Fibroblast of peridontal ligament (primary cell): ENCODE data around the gene OR11L1.

Source experiments
- DNase-seq: peaks from one replicate; pipeline ENCODE4 v3.0.0-alpha.2; 2010; ENCODE audit errors: extremely low read depth

The OR11L1 gene, protein sequence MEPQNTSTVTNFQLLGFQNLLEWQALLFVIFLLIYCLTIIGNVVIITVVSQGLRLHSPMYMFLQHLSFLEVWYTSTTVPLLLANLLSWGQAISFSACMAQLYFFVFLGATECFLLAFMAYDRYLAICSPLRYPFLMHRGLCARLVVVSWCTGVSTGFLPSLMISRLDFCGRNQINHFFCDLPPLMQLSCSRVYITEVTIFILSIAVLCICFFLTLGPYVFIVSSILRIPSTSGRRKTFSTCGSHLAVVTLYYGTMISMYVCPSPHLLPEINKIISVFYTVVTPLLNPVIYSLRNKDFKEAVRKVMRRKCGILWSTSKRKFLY

DNA sequence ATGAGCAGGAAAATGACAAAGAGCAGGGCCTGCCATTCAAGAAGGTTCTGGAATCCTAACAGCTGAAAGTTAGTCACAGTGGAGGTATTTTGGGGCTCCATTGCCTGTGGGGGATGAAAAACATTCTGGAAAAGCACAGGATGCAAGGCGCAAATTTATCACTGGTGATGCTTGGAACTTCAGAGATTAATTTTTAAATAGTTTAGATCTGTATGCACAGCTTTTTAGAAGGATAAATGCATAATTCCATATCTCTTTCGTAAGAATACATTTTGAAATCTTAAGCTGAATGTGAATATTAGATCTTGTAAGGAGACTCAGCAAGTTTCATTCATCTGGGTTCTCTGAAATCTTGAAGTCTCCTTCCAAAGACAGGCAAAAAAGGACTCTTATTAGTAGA is at the start of gene OR11L1:
OR11L1 (minus strand) TSS at position 101 of the 400 bp plus-strand sequence; CDS start at position 101, 0 bp downstream.
- no peak for DNase-seq

DNA sequence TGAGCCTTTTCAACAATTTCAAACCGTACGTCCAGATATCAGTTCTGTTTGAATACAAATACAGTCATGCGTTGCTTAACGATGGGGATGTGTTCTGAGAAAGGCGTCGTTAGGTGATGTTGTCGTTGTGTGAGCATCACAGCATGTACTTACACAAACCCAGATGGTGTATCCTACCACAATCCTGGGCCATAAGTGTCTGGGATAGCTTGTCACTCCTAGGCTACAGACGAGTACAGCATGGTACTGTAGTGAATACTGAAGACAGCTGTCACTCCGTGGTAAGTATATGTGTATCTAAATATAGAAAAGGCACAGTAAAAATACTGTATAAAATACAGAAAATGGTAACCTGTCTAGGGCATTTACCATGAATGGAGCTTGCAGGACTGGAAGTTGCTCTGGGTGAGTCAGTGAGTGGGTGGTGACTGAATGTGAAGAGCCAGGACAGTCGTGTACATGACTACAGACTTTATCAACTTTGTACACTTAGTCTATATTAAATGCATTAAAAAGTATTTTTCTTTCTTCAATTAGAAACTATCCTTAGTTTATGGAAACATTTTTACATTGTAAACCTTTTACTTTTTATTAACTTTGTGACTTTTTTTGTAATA is 43.2 kb upstream of the OR11L1 start:
- DNase-seq: no peak

DNA sequence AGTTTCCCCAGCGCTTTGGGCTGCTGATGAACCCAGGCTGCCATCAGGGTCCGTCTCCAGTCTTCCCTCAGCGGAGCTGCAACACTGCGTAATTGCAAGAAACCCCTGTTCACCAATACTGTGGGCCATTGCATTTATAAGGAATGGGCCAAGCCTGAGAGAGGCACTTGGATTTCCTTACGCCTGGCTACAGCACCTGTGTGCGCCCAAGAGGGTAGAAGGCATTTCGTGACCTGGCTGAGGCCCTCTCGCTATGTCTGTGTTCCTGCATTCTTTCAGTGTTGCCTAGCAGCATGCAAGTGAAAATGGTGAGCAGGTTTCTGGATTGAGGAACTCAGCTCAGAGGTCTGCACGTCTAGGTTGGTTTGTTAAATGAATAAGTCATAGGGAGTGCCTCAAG is 41.6 kb upstream of the OR11L1 start:
- no peak for DNase-seq

DNA sequence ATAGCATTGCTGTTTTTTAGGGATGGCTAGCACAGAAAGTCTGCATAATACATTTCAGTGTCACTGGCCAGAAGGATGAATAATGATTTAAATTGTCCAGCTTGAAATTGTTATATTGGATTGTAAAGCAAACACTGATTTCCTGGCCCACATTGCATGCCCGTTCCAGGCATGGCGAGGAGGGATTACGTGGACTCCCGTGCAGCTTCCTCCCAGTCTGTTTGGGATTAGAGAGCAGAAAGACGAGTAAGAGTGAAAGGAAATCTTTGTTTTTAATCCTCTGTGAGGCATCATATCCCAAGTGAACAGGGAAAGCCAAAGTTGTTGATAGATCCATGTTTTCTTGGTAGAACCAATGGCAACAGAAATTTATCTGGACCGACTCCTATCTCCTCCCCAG is 23.7 kb upstream of the OR11L1 start:
- DNase-seq: no peak

DNA sequence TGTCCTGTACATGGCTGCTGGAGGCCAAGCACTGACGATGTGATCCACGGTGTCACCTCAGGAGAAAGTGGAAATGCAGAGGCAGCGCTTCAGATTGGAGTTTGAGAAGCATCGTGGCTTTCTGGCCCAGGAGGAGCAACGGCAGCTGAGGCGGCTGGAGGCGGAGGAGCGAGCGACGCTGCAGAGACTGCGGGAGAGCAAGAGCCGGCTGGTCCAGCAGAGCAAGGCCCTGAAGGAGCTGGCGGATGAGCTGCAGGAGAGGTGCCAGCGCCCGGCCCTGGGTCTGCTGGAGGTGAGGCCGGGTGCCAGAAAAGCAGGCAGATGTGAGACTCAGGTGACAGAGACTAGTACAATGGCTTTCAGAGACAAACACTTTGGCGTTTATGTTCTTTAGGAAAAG is 22.9 kb upstream of the OR11L1 start:
- no peak for DNase-seq

DNA sequence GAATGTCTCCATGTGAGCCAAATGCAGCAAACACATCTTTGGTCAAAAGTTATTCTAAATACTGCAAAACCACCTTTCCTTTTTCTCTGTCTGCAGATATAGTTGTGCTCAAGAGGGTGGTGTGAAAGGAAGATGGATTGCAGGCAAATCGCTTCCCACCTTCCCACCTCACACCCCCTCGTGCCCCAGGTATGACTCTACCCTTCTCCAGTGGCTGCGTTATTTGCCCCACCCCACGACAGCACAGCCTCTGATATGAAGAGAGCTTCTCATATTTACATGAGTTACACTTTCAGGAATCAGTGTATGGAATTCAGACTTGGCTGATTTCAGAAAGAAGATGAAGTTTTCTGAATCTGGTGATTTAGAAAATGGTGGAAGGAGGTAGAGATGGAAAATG is 21.1 kb upstream of the OR11L1 start:
- DNase-seq: no peak

DNA sequence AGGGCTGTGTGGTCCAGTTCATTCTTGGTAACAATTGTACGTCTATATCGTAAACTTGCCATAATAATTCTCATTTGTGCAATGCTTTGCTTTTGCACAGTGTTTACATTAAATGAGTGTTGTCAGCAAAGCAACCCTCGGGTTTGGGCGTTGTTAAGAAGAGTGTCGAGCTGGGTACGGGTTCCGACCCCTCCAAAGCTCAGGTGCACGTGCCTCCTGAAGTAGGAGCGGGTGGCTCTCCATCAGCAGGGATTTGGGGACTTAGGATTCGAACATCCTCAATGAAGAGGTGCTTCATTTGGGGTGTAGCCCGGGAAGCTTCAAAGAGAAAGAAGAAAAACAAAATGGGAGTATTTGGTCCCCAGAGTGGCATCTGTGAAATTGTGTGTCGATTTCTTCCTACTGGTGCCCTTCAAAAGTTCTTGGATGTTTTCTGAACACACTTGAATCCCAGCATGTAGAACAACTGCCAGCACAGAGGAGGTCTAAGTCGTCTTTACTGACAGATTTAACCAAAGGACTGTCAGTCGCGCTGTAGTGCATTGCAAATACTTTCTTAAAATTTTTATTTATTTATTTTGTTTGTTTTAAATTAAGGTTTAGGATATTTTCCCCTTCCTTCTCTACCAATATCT is 16.4 kb upstream of the OR11L1 start:
- no peak for DNase-seq

DNA sequence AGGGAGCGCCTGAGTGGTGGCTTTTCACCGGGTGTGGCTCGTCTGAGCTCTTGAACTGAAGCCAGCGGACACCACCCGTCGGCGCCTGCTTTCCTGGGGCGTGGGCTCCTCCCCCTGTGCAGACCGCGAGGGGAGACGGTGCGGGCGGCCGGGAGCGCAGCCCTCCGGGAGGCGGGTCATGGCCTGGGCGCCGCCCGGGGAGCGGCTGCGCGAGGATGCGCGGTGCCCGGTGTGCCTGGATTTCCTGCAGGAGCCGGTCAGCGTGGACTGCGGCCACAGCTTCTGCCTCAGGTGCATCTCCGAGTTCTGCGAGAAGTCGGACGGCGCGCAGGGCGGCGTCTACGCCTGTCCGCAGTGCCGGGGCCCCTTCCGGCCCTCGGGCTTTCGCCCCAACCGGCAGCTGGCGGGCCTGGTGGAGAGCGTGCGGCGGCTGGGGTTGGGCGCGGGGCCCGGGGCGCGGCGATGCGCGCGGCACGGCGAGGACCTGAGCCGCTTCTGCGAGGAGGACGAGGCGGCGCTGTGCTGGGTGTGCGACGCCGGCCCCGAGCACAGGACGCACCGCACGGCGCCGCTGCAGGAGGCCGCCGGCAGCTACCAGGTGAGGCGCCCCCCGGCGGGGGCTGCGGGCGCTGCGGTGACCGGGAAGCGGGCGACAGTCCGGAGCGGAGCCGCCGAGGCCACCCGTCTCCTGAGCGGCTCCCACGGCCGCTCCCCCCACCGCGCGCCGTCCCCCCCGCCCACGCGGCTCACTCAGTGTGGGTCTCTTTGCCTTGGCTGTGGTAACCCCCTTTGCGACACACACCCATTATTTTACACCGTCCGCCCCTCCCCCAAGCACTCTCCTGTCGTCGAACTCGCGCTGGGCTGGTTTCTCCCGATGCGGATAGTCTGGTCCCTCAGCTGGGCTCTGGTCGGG is 15.6 kb upstream of the OR11L1 start, which contains the start of gene TRIM58:
TRIM58 (plus strand) TSS at position 119 of the 916 bp plus-strand sequence; CDS start at position 179, 60 bp downstream.
- DNase-seq: no peak

DNA sequence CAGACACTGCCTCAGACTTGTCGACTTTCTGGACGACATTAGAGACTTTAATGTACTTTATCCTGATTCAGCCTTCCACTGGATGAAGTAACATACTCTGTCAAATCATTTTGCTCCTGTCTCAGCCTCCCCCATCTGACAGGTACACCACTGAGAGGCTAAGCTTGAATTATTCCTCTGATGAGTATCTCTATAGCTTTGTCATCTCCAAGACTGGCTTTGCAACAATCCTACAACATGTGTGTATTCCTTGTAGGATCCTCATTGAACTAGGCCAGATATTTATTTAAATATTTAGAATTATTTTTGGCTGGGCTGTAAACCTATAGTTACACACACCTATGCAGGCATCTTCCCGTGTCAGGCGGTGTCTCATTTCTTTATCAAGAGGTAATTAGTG is 14.2 kb upstream of the OR11L1 start:
- DNase-seq: no peak

DNA sequence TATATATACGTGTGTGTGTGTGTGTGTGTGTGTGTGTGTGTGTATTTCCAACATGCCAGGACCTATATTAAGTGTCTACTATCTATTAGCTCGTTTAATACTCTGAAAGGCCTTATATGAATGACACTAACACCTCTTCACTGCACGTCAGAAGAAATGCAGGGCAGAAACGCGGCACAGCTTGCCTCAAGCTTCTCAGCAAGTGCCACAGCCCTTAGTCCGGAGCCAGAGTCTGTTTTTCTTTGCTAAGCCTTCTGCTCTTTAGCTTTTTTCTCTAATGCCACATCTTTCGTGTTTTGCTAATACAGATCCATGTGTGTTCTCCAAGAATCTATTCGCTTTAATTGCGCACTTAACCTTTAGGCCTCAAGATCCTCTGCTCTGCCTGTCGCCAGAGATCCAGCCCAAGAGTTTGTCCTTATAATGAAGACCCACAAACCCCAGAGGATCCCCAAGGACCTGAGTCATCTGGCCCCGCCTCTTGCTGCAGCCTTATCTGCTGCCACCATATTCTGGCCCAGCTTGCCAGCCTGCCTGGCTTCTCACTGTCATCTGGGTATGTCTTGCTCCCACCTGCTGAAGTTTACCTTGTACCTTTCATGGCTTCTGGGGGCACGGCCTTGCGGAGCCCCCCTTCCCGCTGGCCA is 13.3 kb upstream of the OR11L1 start:
- no peak for DNase-seq

DNA sequence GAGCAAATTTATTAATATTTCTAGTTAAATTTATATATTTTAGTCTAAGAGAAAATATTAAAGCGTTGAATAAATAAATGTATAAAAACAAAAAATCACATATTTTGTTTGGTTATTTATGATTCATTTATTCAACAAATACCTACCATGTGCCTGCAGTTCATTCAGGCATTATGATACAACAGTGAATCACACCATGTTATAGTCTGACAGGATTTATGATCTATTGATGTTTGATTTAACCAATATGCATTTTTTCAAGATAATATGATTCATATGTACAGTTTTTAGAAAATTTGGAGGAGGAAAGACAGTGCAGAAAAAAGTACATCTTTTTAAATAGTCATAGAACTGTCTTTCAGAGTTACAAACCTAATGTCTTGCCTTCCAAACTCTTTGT is 7.9 kb upstream of the OR11L1 start:
- no peak for DNase-seq

DNA sequence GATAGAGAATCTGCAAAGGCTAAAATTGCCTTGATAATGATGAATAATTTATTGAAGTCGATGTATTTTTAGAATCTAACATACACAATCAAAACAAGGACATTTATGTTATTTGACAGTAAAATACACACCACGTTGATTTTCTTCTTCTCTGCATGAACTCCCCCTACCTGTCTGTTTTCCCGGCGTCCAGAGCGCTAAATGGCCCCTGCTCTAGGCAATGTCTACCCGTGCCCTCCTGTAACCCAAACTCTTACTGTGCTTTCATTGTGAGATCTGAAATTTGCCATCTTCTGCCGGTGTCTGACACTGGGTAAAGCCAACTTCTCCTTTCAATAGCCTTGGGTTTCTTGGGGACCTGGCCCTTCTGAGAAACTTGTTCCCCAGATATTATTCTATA is 6.7 kb upstream of the OR11L1 start:
- no peak for DNase-seq

DNA sequence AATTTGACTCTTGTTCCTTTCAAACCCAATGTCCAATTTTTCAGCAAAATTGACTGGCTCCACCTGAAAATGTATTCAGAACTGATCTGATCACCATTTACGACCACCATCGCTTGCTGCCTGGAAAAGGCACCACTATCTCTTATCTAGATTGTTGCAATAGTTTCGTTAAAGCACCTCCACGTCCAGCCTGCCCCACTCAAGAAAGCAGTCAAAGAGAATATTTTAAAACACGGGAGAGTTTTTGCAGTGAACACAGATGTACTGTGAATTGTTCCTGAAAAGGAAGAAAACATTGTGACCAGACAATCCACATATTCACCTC is 4.0 kb upstream of the OR11L1 start:
- no peak for DNase-seq

DNA sequence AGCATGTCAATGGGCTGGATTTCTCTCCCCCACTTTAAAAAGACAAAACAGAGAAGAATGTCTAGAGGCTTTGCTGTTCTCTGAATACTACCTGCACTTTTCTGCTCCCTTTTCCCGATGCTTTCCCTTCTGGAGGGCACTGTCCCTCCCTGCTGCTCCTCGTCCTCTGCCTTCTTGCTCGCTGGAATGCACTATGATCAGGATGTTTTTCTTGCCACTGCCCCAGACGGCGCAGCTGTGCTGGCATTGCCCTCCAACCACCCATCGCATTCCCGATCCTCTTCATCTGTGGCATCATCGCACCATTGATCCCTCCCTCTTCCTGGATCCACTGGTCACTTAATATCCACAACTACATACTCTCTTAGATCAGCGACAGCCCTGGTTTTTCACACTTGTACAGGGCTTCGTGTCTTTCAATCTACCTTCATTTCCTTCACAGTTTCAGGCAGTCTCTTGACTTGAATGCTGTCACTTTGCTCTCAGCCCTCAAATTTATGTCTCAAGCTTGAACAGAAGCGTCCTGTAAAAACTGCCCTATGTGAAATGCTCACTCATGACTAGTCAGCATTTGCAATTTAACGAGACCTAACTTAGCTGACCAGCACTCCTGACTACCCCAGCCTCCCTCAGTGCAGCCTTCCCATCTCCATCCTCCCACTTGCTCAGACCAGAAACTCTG is 3.5 kb upstream of the OR11L1 start:
- no peak for DNase-seq

DNA sequence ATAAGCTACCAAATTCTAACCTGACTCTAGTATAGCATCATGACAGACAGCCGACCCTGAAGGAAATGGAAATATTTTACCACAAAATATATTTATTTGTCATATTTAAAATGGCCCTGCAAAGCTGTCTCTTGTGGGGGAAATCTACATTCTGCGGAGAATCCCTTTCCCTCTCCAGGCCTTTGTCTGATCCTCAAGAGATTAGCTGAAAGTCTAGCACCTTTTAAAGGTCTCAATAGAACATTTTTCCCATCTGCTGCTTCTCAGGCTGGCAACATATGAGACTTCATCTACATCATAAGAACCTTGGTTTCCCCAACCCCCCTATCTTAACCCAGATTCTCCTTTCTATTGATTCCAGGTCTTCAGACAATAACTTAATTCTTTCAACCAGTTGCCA is 1.7 kb upstream of the OR11L1 start:
- no peak for DNase-seq

DNA sequence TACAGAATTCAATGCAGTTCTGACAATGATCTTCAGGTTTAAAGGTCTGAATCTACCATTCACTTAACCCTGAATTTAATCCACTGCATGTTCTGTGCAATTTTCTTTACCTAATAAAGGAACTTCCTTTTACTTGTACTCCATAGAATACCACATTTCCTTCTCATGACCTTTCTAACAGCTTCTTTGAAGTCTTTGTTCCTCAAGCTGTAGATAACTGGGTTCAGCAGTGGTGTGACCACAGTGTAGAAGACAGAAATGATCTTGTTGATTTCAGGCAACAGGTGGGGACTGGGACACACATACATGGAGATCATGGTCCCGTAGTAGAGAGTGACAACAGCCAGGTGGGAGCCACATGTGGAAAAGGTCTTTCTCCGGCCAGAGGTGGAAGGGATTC is 878 bp downstream of the OR11L1 start:
- no peak for DNase-seq

DNA sequence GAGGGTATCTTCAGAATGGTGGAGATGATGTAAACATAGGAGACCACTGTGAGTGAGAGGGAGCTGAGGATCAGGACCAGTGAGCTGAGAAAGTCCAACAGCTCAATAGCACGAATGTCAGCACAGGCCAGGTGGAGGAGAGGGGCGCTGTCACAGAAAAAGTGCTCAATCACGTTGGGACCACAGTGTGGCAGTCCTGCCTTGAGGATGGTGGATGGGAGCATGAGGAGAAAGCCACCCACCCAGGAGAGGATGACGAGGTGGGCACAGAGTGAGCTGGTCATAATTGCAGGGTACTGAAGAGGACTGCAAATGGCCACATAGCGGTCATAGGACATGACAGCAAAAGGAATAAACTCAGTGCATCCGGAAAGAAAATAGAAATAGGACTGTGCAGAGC is 8.1 kb downstream of the OR11L1 start:
- DNase-seq: no peak

DNA sequence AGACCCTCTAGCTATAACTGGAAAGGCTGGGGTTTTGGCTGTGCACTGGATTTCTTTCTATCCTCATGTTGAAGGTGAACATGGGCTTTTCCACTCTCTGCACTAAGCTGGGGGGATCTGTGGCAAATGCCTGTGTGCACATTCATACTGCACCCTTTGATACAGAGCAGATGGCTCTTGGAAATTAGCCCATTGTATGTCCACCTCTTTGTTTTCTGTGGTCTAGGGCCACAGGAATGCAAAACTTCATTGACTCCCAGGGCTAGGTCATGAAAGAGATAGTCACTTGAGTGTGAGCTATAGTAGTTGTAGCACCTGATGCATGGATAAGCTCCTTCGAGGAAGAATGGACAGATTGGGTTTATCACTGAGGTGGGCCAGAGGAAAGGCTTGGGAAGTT is 12.0 kb downstream of the OR11L1 start:
- no peak for DNase-seq

DNA sequence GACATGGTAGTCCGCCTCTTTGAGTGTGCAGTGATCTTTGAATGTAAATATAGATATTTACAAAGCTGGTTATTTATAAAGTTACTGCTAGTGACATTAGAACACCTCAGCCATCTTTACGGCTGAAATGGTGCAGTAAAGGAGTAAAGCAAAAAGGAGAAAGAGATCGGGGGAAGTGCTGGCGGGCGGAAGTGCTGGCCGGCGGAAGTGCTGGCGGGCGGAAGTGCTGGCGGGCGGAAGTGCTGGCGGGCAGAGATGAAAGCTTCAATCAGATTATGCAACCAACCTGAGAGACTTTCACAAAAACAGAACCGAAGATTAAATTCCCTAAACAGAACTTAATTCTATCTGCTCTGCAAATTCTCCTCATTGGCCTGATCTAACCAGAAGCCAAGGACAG is 16.3 kb downstream of the OR11L1 start:
- DNase-seq: no peak

DNA sequence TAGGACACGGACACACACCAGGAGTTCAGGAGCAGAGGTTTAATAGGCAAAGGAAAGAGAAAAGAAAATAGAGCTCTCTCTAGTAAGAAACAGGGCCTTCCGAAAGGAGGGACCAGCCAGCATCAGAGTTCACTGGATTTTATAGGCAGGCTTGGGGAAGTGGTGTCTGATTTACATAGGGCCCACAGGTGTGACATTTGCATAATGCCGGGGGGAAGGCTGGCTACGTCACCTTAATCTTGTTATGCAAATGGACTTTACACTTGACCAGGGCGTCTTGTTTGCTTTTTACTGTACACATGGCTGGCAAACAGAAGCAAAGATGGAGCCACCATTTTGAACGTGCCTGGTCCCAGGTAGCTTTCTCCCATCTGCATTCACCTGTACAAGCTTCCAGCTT is 17.7 kb downstream of the OR11L1 start, which contains the start of gene OR14A16:
OR14A16 (minus strand) TSS at position 97 of the 400 bp plus-strand sequence. CDS start 8,390 bp downstream, outside the sequence.
- DNase-seq: no peak

DNA sequence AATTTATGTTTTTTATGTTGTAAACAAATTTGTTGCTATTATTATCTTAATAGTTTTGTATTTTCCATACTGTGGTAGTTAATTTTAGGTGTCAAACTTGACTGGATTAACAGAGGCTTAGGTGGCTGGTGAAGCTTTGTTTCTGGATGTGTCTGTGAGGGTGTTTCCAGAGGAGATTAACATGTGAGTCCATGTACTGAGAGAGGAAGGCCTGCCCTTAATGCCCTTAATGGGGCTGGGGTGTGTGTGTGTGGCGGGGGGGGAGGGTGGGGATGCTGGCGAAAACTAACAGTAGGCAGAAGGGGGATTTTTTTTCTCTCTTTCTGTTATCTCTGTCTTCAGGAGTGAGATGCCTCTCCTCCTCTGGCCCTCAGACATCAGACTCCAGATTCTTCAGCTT is 19.6 kb downstream of the OR11L1 start:
- DNase-seq: no peak
